ENCODE results near the gene CABP4.

GRCh38 chr11:67437809-67438157, 17.4 kb upstream of the CABP4 start:
- TF ChIP-seq CTCF (IDR thresholded peaks at IDR 0.05; ENCODE audit: insufficient read depth, low read length) (no peak), POLR2AphosphoS5 (IDR thresholded peaks at IDR 0.05; ENCODE audit: low read depth) (no peak), SPI1 (IDR thresholded peaks at IDR 0.05; ENCODE audit: borderline replicate concordance, low read depth) (no peak), GABPA (IDR thresholded peaks at IDR 0.05; ENCODE audit: low read depth) (no peak), REST (IDR thresholded peaks at IDR 0.05; ENCODE audit: insufficient replicate concordance, low read depth) (no peak)

Data from HL-60 (cell line).